Measurements from ENCODE around the gene GRIK4. TPM values are rescaled to one million over a fixed set of nuclear protein-coding genes. Genes with fewer than 3 reads are reported as not detected.

The GRIK4 gene
- total and polyA plus RNA-seq, 8 donors, result 0.06 to 0.31 TPM; not detected in 6

- TF ChIP-seq POLR2A (IDR thresholded peaks at IDR 0.05), result no peak
- TF ChIP-seq CTCF (IDR thresholded peaks at IDR 0.05), result no peak
- TF ChIP-seq EP300 (IDR thresholded peaks at IDR 0.05), result no peak
- TF ChIP-seq POLR2AphosphoS5 (IDR thresholded peaks at IDR 0.05), result no peak
- H3K27ac ChIP-seq, result no peak overlapping the region
- peaks cover 0 to 6% (median 0%) of the 10 kb centered on the region in 3 donors for H3K27me3 ChIP-seq
- H3K4me3 ChIP-seq, result no peak overlapping the region
- DNase-seq, result no peak
- intact Hi-C loops (cut with DNase I; ENCODE audit: low total_unique reads), result no loop called here
- 89 to 95% (median 93%) methylated on average over 10 of the region's 10 CpGs for WGBS, 5 donors
- no peaks in the 10 kb centered on the region for H3K4me1 ChIP-seq
- H3K9me3 ChIP-seq, result no peaks in the 10 kb centered on the region
- H3K36me3 ChIP-seq, result no peaks in the 10 kb centered on the region
Observed at GRCh38 chr11:120991830-120992686, 480.5 kb downstream of the GRIK4 start.

GRCh38 chr11:120994091-120994859 lies 482.7 kb downstream of the GRIK4 start:
- 46 to 65% (median 63%) methylated on average over 1 of the region's 1 CpG for WGBS, 5 donors
- intact Hi-C loops (cut with DNase I; ENCODE audit: low total_unique reads), result no loop called here
- peaks cover 0 to 4% (median 0%) of the 10 kb centered on the region in 3 donors for H3K27me3 ChIP-seq
- no peaks in the 10 kb centered on the region for H3K9me3 ChIP-seq
- no peaks in the 10 kb centered on the region for H3K4me1 ChIP-seq
- H3K36me3 ChIP-seq, result no peaks in the 10 kb centered on the region
- DNase-seq, result no peak
- TF ChIP-seq EP300 (IDR thresholded peaks at IDR 0.05) (no peak), POLR2AphosphoS5 (IDR thresholded peaks at IDR 0.05) (no peak), POLR2A (IDR thresholded peaks at IDR 0.05) (no peak), CTCF (IDR thresholded peaks at IDR 0.05) (no peak)
- no peak overlapping the region for H3K4me3 ChIP-seq
- H3K27ac ChIP-seq, result no peak overlapping the region

- intact Hi-C loops (cut with DNase I; ENCODE audit: low total_unique reads), result no loop called here
- no peak overlapping the region for H3K4me3 ChIP-seq
- no peak for DNase-seq
- no peaks in the 10 kb centered on the region for H3K9me3 ChIP-seq
- WGBS, 5 donors, result 79 to 90% (median 86%) methylated on average over 2 of the region's 2 CpGs
- no peaks in the 10 kb centered on the region for H3K27me3 ChIP-seq
- no peaks in the 10 kb centered on the region for H3K36me3 ChIP-seq
- no peak for TF ChIP-seq CTCF (IDR thresholded peaks at IDR 0.05)
- TF ChIP-seq POLR2AphosphoS5 (IDR thresholded peaks at IDR 0.05), result no peak
- TF ChIP-seq EP300 (IDR thresholded peaks at IDR 0.05), result no peak
- no peak for TF ChIP-seq POLR2A (IDR thresholded peaks at IDR 0.05)
- no peaks in the 10 kb centered on the region for H3K4me1 ChIP-seq
- no peak overlapping the region for H3K27ac ChIP-seq
Observed at GRCh38 chr11:120995184-120995583, 483.6 kb downstream of the GRIK4 start.

GRCh38 chr11:120996973-120997372 lies 485.4 kb downstream of the GRIK4 start:
- Histone ChIP-seq H3K4me1 (no peaks in the 10 kb centered on the region), H3K4me3 (no peak overlapping the region), H3K36me3 (no peaks in the 10 kb centered on the region), H3K9me3 (no peaks in the 10 kb centered on the region), H3K27me3 (no peaks in the 10 kb centered on the region), H3K27ac (no peak overlapping the region)
- DNase-seq, result no peak
- intact Hi-C loops (cut with DNase I; ENCODE audit: low total_unique reads), result no loop called here
- 87 to 95% (median 89%) methylated on average over 5 of the region's 5 CpGs for WGBS, 5 donors
- TF ChIP-seq POLR2A (IDR thresholded peaks at IDR 0.05) (no peak), CTCF (IDR thresholded peaks at IDR 0.05) (no peak), POLR2AphosphoS5 (IDR thresholded peaks at IDR 0.05) (no peak), EP300 (IDR thresholded peaks at IDR 0.05) (no peak)
